Measurements from ENCODE around the gene WHRN.

Gene WHRN

DNA sequence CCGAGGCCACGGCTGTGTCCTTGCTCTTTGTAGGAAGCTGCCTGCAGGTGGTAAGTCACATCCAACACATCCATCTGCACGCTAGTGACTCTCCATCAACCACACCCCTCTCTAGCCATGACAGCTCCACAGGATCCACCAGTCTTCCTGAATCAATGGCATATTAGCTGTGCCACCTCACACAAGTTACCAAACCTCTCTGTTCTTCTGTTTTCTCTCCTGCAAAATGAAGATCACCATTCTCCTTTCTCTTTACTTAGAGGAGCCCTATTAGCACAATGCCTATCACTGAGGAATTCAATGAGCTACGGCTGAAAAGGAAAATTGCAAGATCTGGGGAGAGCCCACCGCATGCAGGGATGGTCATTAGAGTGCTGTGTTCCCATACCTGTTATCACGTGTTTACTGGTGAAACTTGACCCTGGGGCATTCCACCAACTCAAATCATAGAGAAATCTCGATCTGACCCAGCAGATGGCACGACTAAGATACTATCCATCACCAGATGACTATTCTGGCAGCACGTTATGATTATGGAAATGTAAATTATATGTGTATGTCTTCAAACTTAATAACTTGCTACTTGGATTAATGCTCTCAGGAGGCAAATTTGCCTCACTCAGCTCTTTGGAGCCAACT is 20.9 kb downstream of the WHRN start:
- Histone ChIP-seq H3K27me3 (ENCODE audit: insufficient read depth, poor library complexity, severe bottlenecking) (no peaks in the 10 kb centered on the region), H3K4me3 (replicated peaks; ENCODE audit: insufficient read depth, low read length) (no peak overlapping the region), H3K27ac (replicated peaks) (no peak overlapping the region)
- TF ChIP-seq SPI1 (IDR thresholded peaks at IDR 0.05; ENCODE audit: borderline replicate concordance, low read depth) (no peak), POLR2AphosphoS5 (IDR thresholded peaks at IDR 0.05; ENCODE audit: low read depth) (no peak)
- TF ChIP-seq, protein P1, sequence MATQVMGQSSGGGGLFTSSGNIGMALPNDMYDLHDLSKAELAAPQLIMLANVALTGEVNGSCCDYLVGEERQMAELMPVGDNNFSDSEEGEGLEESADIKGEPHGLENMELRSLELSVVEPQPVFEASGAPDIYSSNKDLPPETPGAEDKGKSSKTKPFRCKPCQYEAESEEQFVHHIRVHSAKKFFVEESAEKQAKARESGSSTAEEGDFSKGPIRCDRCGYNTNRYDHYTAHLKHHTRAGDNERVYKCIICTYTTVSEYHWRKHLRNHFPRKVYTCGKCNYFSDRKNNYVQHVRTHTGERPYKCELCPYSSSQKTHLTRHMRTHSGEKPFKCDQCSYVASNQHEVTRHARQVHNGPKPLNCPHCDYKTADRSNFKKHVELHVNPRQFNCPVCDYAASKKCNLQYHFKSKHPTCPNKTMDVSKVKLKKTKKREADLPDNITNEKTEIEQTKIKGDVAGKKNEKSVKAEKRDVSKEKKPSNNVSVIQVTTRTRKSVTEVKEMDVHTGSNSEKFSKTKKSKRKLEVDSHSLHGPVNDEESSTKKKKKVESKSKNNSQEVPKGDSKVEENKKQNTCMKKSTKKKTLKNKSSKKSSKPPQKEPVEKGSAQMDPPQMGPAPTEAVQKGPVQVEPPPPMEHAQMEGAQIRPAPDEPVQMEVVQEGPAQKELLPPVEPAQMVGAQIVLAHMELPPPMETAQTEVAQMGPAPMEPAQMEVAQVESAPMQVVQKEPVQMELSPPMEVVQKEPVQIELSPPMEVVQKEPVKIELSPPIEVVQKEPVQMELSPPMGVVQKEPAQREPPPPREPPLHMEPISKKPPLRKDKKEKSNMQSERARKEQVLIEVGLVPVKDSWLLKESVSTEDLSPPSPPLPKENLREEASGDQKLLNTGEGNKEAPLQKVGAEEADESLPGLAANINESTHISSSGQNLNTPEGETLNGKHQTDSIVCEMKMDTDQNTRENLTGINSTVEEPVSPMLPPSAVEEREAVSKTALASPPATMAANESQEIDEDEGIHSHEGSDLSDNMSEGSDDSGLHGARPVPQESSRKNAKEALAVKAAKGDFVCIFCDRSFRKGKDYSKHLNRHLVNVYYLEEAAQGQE (IDR thresholded peaks at IDR 0.05; ENCODE audit: insufficient replicate concordance, low read depth), result no peak
- DNase-seq (ENCODE audit: low read depth in 1 of 2, low spot score in 1 of 2), result no peak

DNA sequence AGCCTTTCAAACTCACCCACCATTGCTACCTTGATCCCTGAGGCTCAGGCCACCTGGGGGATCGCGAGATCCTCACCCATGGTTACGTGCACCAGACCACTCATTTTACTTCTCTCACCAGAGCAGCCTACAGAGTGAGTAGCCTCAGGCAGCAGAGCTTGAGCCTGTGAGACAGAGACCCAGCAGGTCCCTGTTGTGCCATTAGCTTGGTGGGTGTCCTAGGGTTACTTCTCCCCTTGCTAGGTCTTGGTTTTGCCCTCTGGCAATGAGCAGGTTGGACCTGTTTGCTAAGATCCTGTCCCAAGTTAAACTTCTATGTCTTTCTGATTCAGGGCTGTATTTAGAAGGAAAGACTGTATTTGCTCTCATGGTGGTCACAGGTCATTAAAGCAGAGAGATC is 21.8 kb downstream of the WHRN start:
- no peak for DNase-seq (ENCODE audit: low read depth in 1 of 2, low spot score in 1 of 2)
- Histone ChIP-seq H3K4me3 (replicated peaks; ENCODE audit: insufficient read depth, low read length) (no peak overlapping the region), H3K27me3 (ENCODE audit: insufficient read depth, poor library complexity, severe bottlenecking) (no peaks in the 10 kb centered on the region), H3K27ac (replicated peaks) (no peak overlapping the region)
- TF ChIP-seq GABPA (IDR thresholded peaks at IDR 0.05; ENCODE audit: low read depth) (no peak), POLR2AphosphoS5 (IDR thresholded peaks at IDR 0.05; ENCODE audit: low read depth) (no peak), SPI1 (IDR thresholded peaks at IDR 0.05; ENCODE audit: borderline replicate concordance, low read depth) (no peak)
- TF ChIP-seq, protein P2, sequence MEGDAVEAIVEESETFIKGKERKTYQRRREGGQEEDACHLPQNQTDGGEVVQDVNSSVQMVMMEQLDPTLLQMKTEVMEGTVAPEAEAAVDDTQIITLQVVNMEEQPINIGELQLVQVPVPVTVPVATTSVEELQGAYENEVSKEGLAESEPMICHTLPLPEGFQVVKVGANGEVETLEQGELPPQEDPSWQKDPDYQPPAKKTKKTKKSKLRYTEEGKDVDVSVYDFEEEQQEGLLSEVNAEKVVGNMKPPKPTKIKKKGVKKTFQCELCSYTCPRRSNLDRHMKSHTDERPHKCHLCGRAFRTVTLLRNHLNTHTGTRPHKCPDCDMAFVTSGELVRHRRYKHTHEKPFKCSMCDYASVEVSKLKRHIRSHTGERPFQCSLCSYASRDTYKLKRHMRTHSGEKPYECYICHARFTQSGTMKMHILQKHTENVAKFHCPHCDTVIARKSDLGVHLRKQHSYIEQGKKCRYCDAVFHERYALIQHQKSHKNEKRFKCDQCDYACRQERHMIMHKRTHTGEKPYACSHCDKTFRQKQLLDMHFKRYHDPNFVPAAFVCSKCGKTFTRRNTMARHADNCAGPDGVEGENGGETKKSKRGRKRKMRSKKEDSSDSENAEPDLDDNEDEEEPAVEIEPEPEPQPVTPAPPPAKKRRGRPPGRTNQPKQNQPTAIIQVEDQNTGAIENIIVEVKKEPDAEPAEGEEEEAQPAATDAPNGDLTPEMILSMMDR (IDR thresholded peaks at IDR 0.05; ENCODE audit: insufficient read depth, low read length), result no peak
- TF ChIP-seq, protein P1 (IDR thresholded peaks at IDR 0.05; ENCODE audit: insufficient replicate concordance, low read depth), result no peak

DNA sequence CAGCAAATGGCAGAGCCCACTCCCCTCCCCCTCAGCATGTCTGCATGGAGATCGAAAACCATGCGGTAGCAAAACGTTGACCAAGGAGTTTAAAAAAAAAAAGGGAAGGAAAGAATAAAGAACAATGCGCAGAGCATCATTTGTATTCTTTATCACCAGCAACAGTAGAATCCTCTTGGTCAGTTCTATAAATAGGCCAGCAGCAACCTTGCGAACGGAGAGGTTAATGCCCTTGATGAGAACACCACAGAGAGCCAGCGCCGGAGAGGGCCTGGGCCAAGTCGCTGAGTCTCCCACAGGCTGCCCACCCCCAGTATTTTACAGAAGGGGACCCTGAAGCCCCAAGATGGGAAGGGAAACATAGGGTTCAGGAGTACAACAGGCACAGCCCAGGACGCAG is 22.7 kb downstream of the WHRN start:
- no peak for DNase-seq (ENCODE audit: low read depth in 1 of 2, low spot score in 1 of 2)
- no peak for TF ChIP-seq GABPA (IDR thresholded peaks at IDR 0.05; ENCODE audit: low read depth)
- TF ChIP-seq POLR2AphosphoS5 (IDR thresholded peaks at IDR 0.05; ENCODE audit: low read depth), result no peak
- TF ChIP-seq, protein P2 (IDR thresholded peaks at IDR 0.05; ENCODE audit: insufficient read depth, low read length), result no peak
- no peak for TF ChIP-seq SPI1 (IDR thresholded peaks at IDR 0.05; ENCODE audit: borderline replicate concordance, low read depth)
- TF ChIP-seq, protein P1 (IDR thresholded peaks at IDR 0.05; ENCODE audit: insufficient replicate concordance, low read depth), result no peak
- Histone ChIP-seq H3K27ac (replicated peaks) (no peak overlapping the region), H3K27me3 (ENCODE audit: insufficient read depth, poor library complexity, severe bottlenecking) (no peaks in the 10 kb centered on the region), H3K4me3 (replicated peaks; ENCODE audit: insufficient read depth, low read length) (no peak overlapping the region)
